HL-60 (cell line): Measurements from ENCODE around the gene KRI1.

ENCODE experiments used
- DNase-seq, 2 experiments: peaks; one replicate each; pipeline ENCODE4 v3.0.0-alpha.2; 2010 to 2020; ENCODE audit warnings: low read depth in 1 of 2, low spot score in 1 of 2
- H3K27ac ChIP-seq: fragments of 250-450 bp; sonication (Bioruptor Pico); replicated peaks from 2 replicates; pipeline ENCODE4 v1.5.1; 2020; ENCODE audit warnings: mild to moderate bottlenecking, moderate library complexity
- H3K27me3 ChIP-seq: fragments of 250-450 bp; sonication (Bioruptor Pico); 2 replicates; pipeline ENCODE4 v1.5.1; 2021; ENCODE audit warnings: mild to moderate bottlenecking, moderate library complexity; ENCODE audit not compliant: insufficient read depth, poor library complexity, severe bottlenecking
- H3K4me3 ChIP-seq: replicated peaks from 2 replicates; pipeline ENCODE4 v1.5.1; 2011; ENCODE audit warnings: mild to moderate bottlenecking, control low read depth, low read length; ENCODE audit not compliant: insufficient read depth
- GABPA ChIP-seq: IDR thresholded peaks from 2 replicates; pipeline ENCODE4 v1.6.1; 2012; ENCODE audit warnings: low read depth
- POLR2AphosphoS5 ChIP-seq: IDR thresholded peaks from 2 replicates; pipeline ENCODE4 v1.6.1; 2012; ENCODE audit warnings: low read depth
- REST ChIP-seq: IDR thresholded peaks from 2 replicates; pipeline ENCODE4 v1.6.1; 2012; ENCODE audit warnings: low read depth; ENCODE audit not compliant: insufficient replicate concordance
- SPI1 ChIP-seq: IDR thresholded peaks from 2 replicates; pipeline ENCODE4 v1.6.1; 2012; ENCODE audit warnings: low read depth, mild to moderate bottlenecking, borderline replicate concordance
- TF ChIP-seq, protein P1 (sequence below): IDR thresholded peaks from one replicate; pipeline ENCODE4 v1.5.1; 2011; ENCODE audit warnings: low read length, control low read depth, inconsistent platforms; ENCODE audit not compliant: insufficient read depth

KRI1 gene

DNA sequence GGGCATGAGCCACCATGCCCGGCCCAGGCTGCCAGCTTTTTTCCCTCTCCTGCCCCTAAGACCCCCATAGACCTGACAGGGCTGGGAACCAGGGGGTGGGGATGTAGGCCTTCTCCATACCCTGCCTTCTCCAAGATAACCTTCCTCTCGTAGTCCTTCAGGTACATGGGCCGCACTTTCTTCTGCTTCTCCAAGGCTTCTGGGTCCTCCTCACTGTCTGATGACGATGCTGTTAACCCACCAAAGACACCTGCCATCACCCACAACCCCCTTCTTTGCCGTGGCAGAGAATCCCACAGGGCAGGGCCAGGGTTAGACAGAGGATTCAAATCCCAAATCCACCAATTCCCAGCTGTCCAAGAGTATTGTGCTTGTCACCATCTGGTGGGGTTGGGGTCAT is 3.2 kb downstream of the KRI1 start:
- Histone ChIP-seq H3K4me3 (no peak overlapping the region), H3K27ac (no peak overlapping the region), H3K27me3 (no peaks in the 10 kb centered on the region)
- DNase-seq: no peak
- TF ChIP-seq POLR2AphosphoS5 (no peak), REST (no peak), SPI1 (no peak), GABPA (no peak)
- TF ChIP-seq, protein P1, sequence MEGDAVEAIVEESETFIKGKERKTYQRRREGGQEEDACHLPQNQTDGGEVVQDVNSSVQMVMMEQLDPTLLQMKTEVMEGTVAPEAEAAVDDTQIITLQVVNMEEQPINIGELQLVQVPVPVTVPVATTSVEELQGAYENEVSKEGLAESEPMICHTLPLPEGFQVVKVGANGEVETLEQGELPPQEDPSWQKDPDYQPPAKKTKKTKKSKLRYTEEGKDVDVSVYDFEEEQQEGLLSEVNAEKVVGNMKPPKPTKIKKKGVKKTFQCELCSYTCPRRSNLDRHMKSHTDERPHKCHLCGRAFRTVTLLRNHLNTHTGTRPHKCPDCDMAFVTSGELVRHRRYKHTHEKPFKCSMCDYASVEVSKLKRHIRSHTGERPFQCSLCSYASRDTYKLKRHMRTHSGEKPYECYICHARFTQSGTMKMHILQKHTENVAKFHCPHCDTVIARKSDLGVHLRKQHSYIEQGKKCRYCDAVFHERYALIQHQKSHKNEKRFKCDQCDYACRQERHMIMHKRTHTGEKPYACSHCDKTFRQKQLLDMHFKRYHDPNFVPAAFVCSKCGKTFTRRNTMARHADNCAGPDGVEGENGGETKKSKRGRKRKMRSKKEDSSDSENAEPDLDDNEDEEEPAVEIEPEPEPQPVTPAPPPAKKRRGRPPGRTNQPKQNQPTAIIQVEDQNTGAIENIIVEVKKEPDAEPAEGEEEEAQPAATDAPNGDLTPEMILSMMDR: no peak

DNA sequence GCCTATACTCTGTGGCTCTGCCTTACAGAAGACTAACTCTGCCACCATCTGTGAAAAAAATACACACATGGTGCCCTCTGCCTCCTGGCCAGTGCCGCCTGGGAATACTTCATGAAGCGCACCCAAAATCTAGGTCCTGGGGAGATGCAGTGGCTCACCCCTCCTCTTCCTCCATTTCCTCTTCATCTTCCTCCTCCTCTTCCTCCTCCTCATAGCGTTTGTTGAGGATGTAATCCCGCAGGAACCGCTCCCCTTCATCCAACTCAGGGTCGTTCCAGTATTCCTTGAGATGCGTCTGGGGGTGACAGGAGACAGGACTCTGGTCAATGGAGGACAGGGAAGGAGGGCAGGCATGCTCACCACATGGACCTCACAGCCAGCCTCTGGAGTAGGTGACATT is 5.7 kb downstream of the KRI1 start:
- no peak overlapping the region for H3K27ac ChIP-seq
- H3K4me3 ChIP-seq: no peak overlapping the region
- DNase-seq: no peak
- TF ChIP-seq, protein P1: no peak
- TF ChIP-seq GABPA: no peak
- no peak for TF ChIP-seq POLR2AphosphoS5
- no peaks in the 10 kb centered on the region for H3K27me3 ChIP-seq

- Histone ChIP-seq H3K4me3 (no peak overlapping the region), H3K27me3 (no peaks in the 10 kb centered on the region), H3K27ac (no peak overlapping the region)
- TF ChIP-seq GABPA (no peak), SPI1 (no peak), POLR2AphosphoS5 (no peak)
- TF ChIP-seq, protein P1: no peak
- no peak for DNase-seq
Measured at GRCh38 chr19:10557603-10558197, 8.1 kb downstream of the KRI1 start.

DNA sequence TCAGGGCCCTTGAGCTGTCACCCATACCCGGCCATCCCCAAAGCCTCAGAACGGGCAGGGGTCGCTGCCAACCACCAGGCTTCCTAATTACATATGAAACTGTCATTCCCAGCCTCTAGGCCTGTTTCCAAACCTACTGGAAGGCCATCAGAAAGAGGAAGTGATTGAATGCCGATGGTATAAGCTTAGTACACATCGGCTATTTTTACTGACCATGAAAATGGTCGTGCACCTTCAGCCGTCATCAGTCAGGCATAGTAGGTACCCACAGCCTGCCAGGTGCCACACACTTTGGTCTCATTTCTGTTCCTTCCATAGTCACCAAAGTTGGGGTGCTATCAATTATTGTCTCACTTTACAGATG is 10.2 kb downstream of the KRI1 start:
- DNase-seq: no peak
- Histone ChIP-seq H3K4me3 (no peak overlapping the region), H3K27me3 (no peaks in the 10 kb centered on the region), H3K27ac (no peak overlapping the region)
- no peak for TF ChIP-seq GABPA
- TF ChIP-seq, protein P1: no peak
- no peak for TF ChIP-seq POLR2AphosphoS5
- no peak for TF ChIP-seq REST
- TF ChIP-seq SPI1: peak; percentile 86
